ENCODE measurements around the gene MYCBP2. TPM values are rescaled to one million over a fixed set of nuclear protein-coding genes. Genes with fewer than 3 reads are reported as not detected.
A peak's percentile ranks its signal among the peaks of the same experiment; 100 is the strongest.

MYCBP2 gene
- total RNA-seq, 6 experiments from 2014 or later: 52.7 to 66.3 (median 54.9) TPM

DNA sequence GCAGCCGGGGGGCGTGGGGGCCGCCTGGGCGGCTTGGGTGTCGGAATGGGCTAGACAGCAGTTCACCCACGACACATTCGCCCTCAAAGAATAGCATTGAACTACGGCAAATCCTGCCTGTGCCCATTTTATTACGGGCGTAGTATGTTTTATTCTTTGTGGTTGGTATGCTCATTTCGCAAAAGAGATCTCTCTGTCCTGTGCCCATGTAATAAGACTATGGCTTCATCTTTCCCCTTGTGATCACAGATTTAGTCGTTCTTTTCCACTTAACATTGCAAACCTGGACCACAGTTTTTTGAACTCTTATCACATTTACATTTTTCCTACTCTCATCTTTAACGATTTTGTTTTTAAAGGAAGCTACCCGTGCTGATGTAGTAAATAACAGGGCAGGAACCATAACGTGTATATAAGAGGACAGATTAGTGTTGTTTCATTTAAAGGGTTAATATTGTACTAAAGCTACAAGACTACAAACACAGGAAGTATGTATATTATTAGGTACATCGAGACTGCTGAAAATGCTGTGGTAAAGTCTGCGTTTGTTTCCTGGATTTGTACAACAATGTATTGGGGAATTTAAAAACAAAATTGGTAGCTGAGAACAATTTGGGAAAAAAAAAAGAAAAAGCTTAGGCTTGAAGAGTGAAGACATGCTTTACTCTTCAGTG is 3.2 kb upstream of the MYCBP2 start:
- Mint-ChIP-seq H3K9me3 (no peaks in the 10 kb centered on the region), H3K27me3 (ENCODE audit: insufficient read depth) (no peaks in the 10 kb centered on the region), H3K4me1 (ENCODE audit: low read depth) (peaks cover 40% of the 10 kb centered on the region), H3K27ac (peak overlapping the region; percentile 80), H3K36me3 (ENCODE audit: low read depth) (no peaks in the 10 kb centered on the region), H3K4me3 (peak overlapping the region; percentile 89)
- DNase-seq: no peak
- TF ChIP-seq CTCF (IDR thresholded peaks at IDR 0.05): no peak

DNA sequence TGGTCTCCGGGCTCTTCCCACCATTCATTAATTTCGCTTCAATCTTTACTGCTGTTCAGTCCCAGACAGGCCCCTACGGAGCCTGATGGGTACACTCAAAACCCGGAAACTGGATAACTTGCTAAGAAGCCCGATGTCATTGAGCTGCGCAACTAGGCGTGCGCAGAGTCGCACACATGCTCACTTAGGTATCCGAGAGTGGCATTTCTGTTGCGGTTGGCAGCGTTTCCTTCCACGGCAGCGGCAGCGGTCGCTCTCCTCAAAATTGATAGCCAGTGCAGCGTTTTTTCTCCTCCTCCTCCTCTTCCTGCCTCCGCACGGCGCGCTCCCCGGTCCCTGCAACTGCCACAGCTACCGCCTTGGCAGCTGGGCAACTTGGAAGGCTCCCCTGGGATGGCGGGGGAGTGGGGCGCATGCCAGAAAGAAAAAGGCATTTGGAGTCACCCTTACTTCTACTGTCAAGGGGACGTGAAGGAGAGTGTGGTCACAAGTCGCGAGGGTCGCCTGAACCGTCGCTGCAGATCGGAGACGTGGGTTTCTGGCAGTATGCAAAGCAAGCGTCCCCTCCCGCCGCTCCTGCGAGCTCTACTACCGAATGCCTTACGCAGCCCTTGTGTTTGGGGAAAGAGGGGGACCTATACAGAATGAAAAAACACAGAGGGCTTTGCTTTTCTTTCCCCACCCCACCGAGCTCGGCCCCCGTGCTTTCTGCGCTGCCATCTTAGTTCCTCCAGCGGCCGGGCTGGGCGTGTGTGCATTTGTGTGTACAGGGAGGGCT is 2.4 kb upstream of the MYCBP2 start:
- H3K4me3 Mint-ChIP-seq: peak overlapping the region; percentile 89
- no peaks in the 10 kb centered on the region for H3K36me3 Mint-ChIP-seq (ENCODE audit: low read depth)
- H3K27me3 Mint-ChIP-seq (ENCODE audit: insufficient read depth): no peaks in the 10 kb centered on the region
- peak; percentile 96 for DNase-seq
- H3K27ac Mint-ChIP-seq: peak overlapping the region; percentile 80
- H3K4me1 Mint-ChIP-seq (ENCODE audit: low read depth): peaks cover 46% of the 10 kb centered on the region
- no peaks in the 10 kb centered on the region for H3K9me3 Mint-ChIP-seq
- TF ChIP-seq CTCF (IDR thresholded peaks at IDR 0.05): no peak

DNA sequence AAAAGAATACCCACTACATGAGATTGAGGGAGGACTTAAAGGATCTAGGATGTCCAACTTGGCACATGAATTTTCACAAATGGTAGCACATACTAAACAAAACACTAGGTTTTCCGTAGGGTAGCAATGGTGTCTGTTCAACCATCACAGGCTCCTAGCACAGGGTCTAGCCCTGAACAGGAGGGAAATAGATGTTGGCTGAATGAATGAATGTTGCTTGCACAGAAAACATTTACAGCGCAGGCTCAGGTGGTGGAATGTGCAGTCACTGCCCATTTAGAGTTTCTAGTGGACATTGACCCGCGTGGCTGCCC is 1.9 kb upstream of the MYCBP2 start:
- Mint-ChIP-seq H3K4me1 (ENCODE audit: low read depth) (peaks cover 46% of the 10 kb centered on the region), H3K27me3 (ENCODE audit: insufficient read depth) (no peaks in the 10 kb centered on the region), H3K27ac (peak overlapping the region; percentile 80), H3K4me3 (peak overlapping the region; percentile 89), H3K36me3 (ENCODE audit: low read depth) (0 out of 2 replicates have a peak, but pooled peaks cover 4% of the 10 kb centered on the region), H3K9me3 (no peaks in the 10 kb centered on the region)
- no peak for DNase-seq
- no peak for TF ChIP-seq CTCF (IDR thresholded peaks at IDR 0.05)

- no peak for TF ChIP-seq CTCF (IDR thresholded peaks at IDR 0.05)
- no peak for DNase-seq
- Mint-ChIP-seq H3K27ac (peak overlapping the region; percentile 78), H3K27me3 (ENCODE audit: insufficient read depth) (no peaks in the 10 kb centered on the region), H3K4me1 (ENCODE audit: low read depth) (peaks cover 65% of the 10 kb centered on the region), H3K4me3 (peak overlapping the region; percentile 95), H3K36me3 (ENCODE audit: low read depth) (0 out of 2 replicates have a peak, but pooled peaks cover 5% of the 10 kb centered on the region), H3K9me3 (no peaks in the 10 kb centered on the region)
Observed at GRCh38 chr13:77325371-77325980, 1.4 kb downstream of the MYCBP2 start.

- no peak for TF ChIP-seq CTCF (IDR thresholded peaks at IDR 0.05)
- Mint-ChIP-seq H3K9me3 (no peaks in the 10 kb centered on the region), H3K27ac (no peak overlapping the region), H3K4me3 (peak overlapping the region; percentile 95; the same call in 1 of the 2 replicates), H3K36me3 (ENCODE audit: low read depth) (0 out of 2 replicates have a peak, but pooled peaks cover 5% of the 10 kb centered on the region), H3K4me1 (ENCODE audit: low read depth) (peaks cover 71% of the 10 kb centered on the region), H3K27me3 (ENCODE audit: insufficient read depth) (no peaks in the 10 kb centered on the region)
- no peak for DNase-seq
Observed at GRCh38 chr13:77323858-77324257, 3.0 kb downstream of the MYCBP2 start.
